GM12873 (cell line): ENCODE measurements around the gene DYRK1A.

ENCODE experiments used
- CTCF ChIP-seq: IDR thresholded peaks from 2 replicates; pipeline ENCODE4 v1.5.1; 2012; ENCODE audit warnings: low read depth, mild to moderate bottlenecking, moderate library complexity, low read length, control low read depth; ENCODE audit not compliant: insufficient read depth; ENCODE audit errors: missing control alignments

The DYRK1A gene

GRCh38 chr21:37568916-37569315 lies 202.3 kb downstream of the DYRK1A start:
- TF ChIP-seq CTCF = no peak

- no peak for TF ChIP-seq CTCF
These were observed 204.9 kb downstream of the DYRK1A start for GRCh38 chr21:37571442-37571841.

DNA sequence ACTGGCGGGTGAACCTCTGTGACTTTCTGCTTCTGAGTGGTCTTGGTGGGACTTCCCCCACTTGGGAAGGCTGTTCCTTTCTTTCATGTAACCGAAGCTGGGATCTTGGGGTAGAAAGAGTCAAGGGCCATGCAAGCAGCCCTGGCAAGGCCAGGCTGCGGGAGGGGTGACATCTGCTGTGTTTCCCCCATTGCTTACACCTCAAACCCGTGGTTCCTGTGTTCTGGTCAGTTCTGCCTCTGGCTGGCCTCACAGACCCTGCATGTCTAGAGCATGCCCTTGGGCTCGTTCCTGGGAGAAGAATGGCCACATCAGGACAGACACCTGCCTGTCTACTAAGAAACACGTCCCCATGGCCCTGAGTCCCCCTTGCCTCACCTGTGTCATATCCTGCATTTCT lies 207.7 kb downstream of the DYRK1A start:
- TF ChIP-seq CTCF = no peak

GRCh38 chr21:37574751-37575150 lies 208.2 kb downstream of the DYRK1A start:
- TF ChIP-seq CTCF = no peak

- no peak for TF ChIP-seq CTCF
These were observed 209.0 kb downstream of the DYRK1A start for GRCh38 chr21:37575580-37575979.
